Fibroblast of gingiva (primary cell): ENCODE results near the gene HNRNPD.
"Not testable (repeated sequence)": the region's sequence is repeated elsewhere in the genome, so short reads cannot be mapped to it uniquely, and the experiment has no call there.

Experiments used
- DNase-seq: peaks from one replicate; pipeline ENCODE4 v3.0.0-alpha.2; 2011; ENCODE audit warnings: low read depth

HNRNPD gene

GRCh38 chr4:82372517-82373485 is 990 bp downstream of the HNRNPD start:
- peak; percentile 46 for DNase-seq

- no peak for DNase-seq
Measured at GRCh38 chr4:82371497-82371896, 2.3 kb downstream of the HNRNPD start.

- DNase-seq = no peak
Measured at GRCh38 chr4:82367438-82368097, 6.2 kb downstream of the HNRNPD start.

GRCh38 chr4:82366431-82366830 is 7.4 kb downstream of the HNRNPD start:
- DNase-seq = not testable (repeated sequence)

GRCh38 chr4:82363896-82364487 is 9.8 kb downstream of the HNRNPD start:
- DNase-seq = no peak

GRCh38 chr4:82362565-82362964 is 11.2 kb downstream of the HNRNPD start:
- DNase-seq = no peak

- peak; percentile 8 for DNase-seq
Measured at GRCh38 chr4:82360298-82361177, 13.3 kb downstream of the HNRNPD start.

GRCh38 chr4:82358847-82359246 is 14.9 kb downstream of the HNRNPD start:
- DNase-seq = no peak

- no peak for DNase-seq
Measured at GRCh38 chr4:82357640-82358039, 16.2 kb downstream of the HNRNPD start.

- no peak for DNase-seq
Measured at GRCh38 chr4:82354788-82355187, 19.0 kb downstream of the HNRNPD start.

- no peak for DNase-seq
Measured at GRCh38 chr4:82352825-82353366, 20.9 kb downstream of the HNRNPD start.

GRCh38 chr4:82352118-82352824 is 21.5 kb downstream of the HNRNPD start:
- no peak for DNase-seq

GRCh38 chr4:82346126-82346525 is 27.7 kb downstream of the HNRNPD start:
- no peak for DNase-seq

- no peak for DNase-seq
Measured at GRCh38 chr4:82335043-82335442, 38.7 kb downstream of the HNRNPD start.

GRCh38 chr4:82333641-82334040 is 40.1 kb downstream of the HNRNPD start:
- DNase-seq = not testable (repeated sequence)

- DNase-seq = no peak
Measured at GRCh38 chr4:82331814-82332213, 42.0 kb downstream of the HNRNPD start.

GRCh38 chr4:82320351-82320750 is 53.4 kb downstream of the HNRNPD start:
- no peak for DNase-seq

- not testable (repeated sequence) for DNase-seq
Measured at GRCh38 chr4:82303063-82303462, 70.7 kb downstream of the HNRNPD start.
